Left renal cortex interstitium (tissue), 4 donors: Measurements from ENCODE around the gene NUDCD2. TPM values are rescaled to one million over a fixed set of nuclear protein-coding genes. Genes with fewer than 3 reads are reported as not detected.
A peak's percentile ranks its signal among the peaks of the same experiment; 100 is the strongest.

Experiments used
- DNase-seq, 4 donors: peaks; one replicate each; pipeline ENCODE4 v3.0.0-alpha.2; 2013; ENCODE audit warnings: low read depth in 4 of 4, low spot score in 2 of 4, missing footprints in 1 of 4
- polyA plus RNA-seq, 4 donors: library from polyadenylated mRNA; unstranded; fragments of 120-200 nt; gene quantifications; one replicate each; pipeline ENCODE4 v1.2.1, GENCODE V29; 2013; ENCODE audit not compliant: insufficient read length in 4 of 4

Gene NUDCD2, protein sequence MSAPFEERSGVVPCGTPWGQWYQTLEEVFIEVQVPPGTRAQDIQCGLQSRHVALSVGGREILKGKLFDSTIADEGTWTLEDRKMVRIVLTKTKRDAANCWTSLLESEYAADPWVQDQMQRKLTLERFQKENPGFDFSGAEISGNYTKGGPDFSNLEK
- 10 to 100 TPM; 50.1 to 63.3 (median 57.3) TPM for polyA plus RNA-seq

DNA sequence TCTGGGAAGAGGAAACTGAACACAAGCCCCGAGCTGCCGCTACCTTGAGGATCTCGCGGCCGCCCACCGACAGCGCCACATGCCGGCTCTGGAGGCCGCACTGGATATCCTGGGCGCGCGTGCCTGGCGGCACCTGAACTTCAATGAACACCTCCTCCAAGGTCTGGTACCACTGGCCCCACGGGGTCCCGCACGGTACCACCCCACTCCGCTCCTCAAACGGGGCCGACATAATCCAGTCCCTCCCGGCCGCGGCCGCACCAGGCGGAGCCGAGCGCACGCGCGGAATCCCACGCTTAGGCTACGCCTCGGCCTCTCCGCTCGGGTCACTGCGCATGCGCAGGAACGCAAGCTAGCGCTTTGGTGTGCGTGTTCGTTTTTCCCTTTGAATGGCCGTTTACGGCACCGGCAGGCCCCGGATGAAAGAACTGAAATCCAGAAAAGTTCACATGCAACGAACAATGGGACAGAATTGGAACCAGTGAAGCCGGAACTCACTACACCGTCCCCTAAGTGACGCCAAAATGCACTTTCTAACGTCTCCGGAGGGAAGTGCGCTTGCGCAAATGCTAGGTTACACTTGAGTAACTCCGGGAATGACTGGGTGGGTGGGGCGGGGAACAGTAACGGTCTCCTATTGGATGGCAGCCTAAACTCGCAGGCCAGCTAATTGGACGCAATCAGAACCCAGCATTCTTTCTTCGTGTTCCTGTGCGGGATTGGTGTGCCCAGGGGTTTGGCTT is at the start of gene NUDCD2:
NUDCD2 (minus strand) TSS at position 284 of the 743 bp plus-strand sequence; CDS start at position 232, 52 bp downstream.
- DNase-seq, result peak; percentile 94 to 100 (median 97)

DNA sequence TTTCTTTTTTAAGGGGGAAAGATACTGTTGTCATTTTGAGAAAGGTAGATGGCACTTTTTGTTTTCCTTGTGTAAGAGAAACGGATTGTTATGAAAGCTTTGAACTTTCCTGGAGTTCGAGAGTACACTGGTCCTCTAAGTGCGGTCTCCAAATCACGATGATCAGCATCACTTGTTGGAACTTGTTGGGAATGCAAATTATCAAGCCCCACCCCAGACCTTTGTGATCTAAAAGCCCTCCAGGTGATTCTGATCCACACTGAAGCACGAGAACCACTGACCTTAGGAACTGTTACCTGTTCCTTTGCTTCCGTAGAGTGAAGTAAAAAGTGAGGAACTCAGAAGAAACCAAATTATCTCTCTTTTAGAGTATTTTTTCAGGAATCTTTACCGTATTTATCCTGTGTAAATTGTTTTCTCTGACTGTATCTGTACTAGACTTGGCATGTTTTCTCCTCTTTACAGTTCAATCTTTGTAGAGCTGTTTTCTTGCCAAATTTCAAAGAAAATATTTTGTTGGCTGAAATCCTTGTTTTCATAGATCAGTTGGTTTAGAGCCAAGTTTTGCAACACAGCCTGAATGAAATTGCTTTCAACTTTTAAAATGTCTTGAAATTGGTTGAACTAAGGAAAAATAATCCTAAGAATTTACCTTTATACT is 49.5 kb upstream of the NUDCD2 start:
- no peak for DNase-seq

DNA sequence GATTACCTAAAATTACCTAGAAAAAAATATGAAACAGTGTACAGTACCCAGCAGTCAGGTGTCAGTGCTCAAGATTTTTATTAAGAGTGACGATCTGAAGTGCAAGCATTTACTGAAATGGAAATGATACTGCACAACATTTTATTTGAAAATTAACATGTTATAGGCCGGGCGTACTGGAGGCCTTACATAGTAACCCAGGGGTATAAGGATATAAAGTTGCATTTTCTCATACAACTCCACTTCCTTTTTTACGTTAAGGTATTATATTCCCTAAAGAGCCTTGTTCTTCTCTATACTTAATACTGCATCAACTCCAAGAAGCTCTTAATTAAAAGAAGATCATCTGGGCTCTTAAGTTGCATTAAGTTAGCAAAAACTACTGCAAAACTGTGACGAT is 48.9 kb upstream of the NUDCD2 start:
- no peak for DNase-seq

DNA sequence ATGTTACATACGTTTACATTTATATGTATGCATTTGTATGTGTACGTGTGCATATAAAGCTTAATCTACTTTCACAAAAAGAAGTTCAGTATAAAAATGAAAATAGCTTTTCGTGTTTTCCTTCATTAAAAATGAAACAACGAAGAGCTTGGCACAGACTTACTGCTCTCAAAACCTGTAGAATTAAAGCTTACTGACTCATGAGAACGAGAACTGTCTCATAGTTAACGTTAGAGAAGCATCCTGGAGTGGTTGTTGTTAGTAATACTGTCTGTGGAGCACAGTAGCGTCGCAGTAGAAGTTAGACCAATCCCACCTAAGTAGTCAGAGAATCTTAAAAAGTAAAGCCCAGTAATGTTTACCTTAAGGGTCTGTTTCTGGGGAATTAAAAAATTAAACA is 46.8 kb upstream of the NUDCD2 start:
- no peak for DNase-seq

DNA sequence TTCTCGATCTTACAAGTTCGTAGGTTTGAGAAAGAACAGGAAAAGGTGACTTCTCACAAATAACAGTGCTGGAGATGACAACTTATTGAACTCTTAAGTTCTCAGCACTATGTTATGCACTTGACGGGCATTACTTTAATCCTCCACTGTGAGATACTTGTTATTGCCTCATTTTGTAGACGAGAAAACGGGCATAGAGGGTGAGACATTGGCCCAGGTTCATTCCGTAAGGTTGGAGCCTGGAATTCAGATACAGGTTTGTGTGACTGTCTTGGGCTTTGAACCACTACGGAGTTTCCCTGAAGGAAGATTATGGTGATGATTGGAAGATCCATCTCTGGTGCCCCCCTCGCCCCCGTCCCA is 46.2 kb upstream of the NUDCD2 start:
- DNase-seq, result no peak

DNA sequence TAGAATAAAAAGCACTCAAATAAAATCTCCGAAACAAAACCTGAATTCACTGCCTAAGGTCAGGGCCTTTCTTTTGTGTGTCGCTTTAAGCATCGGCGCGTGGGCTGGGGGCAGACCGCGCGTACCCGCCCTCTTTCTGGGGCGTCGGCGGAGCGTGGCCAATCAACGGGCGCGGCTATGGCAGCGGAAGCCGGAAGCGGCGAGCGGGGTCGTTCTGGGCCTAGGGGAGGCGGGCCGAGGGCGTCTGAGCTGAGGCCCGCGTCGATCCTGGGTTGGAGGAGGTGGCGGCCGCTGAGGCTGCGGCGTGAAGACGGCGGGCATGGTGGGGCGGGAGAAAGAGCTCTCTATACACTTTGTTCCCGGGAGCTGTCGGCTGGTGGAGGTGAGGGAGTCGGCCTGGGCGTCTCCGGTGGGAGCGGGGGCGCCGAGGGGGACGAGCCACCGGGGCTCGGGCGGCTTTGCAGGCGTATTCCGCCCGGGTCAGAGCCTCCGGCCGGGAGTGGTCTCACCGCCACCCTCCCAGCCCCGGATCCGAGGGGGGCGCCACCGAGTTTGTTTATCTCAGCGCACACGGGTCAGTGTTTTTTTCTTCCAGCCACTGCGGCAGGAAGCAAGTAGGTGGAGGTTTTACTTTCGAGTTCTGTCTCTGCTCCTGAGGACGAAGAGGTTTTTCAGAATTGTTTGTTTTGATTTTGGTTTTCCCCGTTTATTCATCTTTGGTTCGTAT is 45.6 kb upstream of the NUDCD2 start, which contains the start of gene MAT2B:
MAT2B (plus strand) TSS at position 252 of the 727 bp plus-strand sequence; CDS start at position 320, 68 bp downstream.
- peak; percentile 84 to 93 (median 88) for DNase-seq

DNA sequence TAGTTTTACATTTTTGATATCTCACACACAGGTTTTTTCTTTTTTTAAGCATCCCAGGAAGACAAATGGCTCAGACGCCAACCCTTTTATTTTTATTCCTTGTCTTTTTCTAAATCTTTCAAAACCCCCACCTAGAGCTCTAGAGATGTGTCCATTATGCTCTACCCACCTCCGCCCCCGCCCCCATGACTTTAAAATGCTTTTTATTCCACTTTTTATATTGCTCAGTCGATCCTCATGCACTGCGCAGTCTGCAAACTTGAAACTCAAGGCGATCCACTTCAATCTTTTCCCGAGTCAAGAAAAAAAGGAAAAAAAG is 45.1 kb upstream of the NUDCD2 start:
- DNase-seq, result no peak

DNA sequence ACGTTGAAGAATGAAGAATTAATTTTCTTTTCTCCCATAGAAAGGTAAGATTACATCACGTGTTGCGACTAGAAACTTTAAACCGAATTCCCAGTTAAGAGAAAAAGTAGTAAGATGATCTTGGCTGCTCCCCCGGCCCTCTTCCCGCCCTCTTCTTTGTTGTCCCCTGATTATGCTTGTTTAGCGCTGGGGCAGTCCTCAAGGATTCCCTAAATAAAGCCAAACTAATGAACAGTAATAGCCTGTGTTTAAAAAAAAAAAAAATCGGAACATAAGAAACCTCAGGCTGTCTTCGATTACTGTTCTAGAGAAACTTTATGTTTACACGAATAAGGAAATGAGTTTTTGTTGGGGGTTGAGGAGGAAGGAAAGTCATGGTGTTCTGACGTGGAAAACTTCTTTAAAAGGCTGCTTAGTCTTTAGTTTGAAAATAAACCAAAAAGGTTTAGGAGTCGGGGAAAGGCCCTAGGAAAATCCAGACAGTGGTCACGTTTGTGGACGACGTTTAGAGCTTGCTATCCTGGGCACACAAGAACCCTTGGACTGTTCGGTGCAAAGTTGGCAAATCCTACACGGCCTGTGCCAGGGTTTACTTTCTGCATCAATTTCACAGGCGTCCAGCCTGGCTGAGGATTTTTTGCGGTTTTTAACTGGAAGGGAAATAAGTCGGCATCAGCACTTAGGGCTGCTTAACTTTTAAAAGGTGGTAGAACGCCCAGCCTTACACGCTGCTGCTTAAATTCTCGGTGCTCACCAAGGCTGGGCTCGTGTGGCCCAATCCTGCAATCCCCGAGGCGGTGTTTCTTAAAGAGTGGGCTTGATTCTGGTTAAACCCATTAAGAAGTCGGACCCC is 44.4 kb upstream of the NUDCD2 start:
- peak; percentile 48 to 82 (median 67) for DNase-seq

DNA sequence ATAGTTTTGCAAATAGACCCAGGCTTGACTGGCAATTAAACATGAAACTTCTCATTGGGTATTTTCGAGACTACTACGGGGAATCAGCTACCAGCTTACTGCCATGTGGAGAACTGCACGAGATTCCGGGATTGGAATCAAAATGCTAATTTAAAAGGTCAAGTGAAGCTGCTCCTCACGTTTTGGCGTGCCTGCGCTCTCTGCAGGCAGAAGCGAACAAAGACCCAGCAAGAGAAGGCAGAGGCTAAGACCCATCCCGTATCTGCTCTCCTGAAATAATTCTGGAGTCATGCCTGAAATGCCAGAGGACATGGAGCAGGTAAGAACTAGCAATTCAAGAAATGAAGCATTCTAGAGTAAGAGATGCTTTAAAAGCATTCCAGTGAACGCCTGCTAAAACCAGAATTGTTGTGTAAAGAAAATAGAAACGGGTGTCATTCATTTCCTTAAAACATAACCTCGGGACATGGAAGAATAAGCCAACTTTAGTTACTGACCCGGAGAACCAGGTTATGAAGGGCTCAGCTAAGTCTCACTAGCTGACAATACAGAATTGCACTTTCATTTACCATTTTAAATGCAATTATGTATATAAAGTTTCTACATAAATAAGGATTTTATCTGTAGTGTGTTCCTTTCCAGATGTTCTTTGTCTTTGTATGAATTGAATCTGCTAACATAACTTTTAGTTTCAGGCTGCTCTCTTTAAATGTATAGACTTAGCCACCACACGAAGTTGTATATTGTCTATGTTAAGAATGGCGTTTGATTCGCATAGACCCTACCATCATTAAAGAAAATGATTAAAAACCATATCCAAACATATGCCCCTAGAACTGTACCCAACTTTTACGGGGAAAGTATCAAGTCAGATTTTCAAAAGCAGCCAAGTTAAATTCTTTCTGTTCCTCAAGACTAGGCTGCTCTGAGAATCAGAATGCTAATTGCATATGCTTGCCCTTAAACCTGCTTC is 43.5 kb upstream of the NUDCD2 start:
- DNase-seq, result peak; percentile 54 to 84 (median 72)

DNA sequence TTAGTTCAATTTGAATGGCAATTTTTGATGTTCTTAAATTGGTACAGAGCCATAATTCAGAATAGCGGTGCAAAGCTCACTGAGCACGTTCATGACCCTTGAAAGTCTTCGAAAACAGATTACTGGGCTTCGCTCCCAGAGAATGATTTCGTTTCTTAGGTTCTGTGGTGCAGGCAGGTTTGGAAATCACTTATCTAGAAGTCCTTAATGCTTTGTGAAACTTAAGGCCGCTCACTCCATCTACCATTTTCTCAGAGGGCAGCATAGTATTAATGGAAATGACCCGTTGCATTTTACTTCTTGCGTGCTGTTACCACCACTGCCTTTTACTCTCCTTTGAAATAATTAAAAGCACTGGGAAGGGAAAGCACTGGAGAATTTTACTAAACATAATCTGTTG is 42.6 kb upstream of the NUDCD2 start:
- no peak for DNase-seq

DNA sequence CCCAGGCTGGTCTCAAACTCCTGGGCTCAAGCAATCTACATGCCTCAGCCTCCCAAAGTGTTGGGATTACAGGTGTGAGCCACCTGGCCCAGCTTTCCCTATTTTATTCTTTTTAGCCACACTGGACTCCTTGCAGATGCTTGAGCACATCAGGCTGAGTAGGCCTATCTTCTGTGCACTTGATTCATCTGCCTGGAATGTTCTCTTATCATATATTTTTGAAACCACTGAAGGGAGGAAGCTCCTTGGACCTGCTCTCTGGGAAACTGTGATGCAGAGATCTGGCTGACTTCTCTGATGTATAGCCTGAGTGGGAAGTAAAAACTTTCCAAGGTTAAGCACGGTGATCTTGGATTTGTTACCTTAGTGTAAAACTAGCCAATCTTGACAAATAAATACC is 39.0 kb upstream of the NUDCD2 start:
- no peak for DNase-seq

DNA sequence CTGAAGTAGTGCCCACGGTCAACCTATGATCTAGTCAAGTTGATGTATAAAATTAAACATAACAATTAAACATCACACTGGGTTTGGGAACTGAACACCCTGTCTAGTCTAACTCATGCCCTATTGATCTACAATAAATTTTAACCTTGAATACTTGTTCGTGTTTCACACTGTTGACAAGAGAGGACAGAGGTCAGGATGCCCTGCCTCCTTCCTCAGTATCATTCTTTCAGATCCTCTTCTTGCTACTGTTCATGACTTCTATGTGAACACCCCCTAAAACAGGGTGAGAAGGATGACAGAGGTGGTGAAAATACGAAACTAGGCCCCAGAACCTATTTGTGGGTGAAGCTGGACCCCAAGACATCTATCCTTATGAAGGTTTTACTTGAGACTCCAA is 37.4 kb upstream of the NUDCD2 start:
- DNase-seq, result no peak

DNA sequence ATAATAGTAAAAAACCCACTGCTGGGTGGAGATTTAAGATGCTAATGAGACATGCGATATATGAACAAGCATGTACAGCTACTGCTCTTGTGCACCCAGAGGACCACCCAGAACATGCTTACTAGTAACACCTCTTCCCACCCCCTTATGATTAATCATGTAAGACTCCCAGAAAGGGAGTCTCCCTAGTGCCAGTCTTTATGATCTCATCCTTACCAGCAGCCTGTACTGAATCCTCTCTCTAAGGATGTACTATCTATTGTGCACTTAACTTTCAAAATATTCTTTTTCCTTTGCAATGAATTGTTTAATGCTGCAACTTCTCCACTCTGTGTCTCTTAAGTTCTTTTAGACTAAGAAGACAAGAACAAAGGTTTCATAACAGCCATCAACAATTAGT is 36.4 kb upstream of the NUDCD2 start:
- DNase-seq, result no peak

DNA sequence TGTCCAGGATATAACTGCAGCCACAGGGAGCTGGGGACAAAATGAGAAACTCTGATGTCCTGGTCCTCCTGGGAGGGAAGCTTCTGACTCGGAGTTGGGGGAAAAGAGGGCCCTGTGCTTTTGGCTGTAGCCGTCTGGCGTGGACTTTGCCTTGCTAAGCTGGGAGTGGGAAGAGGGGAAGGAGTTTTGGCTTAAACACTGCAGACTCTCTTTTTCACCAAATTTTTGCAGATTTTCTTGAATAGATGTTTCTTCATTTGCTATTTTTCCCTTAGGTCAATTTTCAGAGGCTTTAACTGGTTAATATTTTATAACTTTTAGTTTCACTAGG is 29.8 kb upstream of the NUDCD2 start:
- no peak for DNase-seq

DNA sequence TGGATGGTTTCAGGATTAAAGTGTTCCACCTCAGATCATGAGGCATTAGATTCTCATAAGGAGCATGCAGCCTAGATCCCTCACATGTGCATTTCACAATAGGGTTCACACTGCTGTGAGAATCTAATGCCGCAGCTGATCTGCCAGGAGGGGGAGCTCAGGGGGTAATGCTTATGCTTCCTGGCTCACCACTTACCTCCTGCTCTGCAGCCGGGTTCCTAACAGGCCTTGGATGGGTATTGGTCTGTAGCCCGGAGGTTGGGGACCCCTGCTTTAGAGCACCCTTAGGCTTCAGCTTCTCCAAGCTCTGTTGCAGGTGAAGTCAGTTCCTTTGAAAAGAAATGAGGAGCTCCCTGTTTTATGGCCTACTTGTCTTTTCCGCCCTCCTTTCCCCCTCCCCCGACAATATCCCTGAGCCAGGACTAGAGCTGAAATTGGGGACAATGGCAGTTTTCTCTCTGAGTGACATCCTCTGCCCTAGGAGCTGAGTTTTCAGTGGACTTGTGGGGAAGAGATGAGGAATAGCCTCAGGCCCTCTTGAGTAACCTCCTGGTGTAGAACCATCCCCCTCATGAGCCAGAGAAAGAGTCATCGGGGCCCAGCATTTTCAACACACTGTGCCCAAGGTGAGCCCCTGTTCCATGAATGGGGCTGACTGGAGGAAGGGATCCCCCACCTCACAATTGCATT is 29.3 kb upstream of the NUDCD2 start:
- no peak for DNase-seq

DNA sequence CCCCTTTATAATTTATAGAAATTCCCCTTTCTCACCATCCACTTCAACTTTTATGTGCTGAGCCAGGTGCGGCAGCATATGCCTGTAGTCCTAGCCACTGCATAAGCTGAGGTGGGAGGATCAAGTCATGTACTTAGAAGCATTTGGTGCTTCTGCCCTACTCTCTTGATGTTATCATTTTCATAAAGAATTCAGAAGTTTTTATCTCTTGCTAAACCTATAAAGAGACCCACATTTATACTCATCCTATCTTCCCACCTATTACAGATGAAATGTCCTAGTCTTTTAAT is 19.0 kb upstream of the NUDCD2 start:
- no peak for DNase-seq

DNA sequence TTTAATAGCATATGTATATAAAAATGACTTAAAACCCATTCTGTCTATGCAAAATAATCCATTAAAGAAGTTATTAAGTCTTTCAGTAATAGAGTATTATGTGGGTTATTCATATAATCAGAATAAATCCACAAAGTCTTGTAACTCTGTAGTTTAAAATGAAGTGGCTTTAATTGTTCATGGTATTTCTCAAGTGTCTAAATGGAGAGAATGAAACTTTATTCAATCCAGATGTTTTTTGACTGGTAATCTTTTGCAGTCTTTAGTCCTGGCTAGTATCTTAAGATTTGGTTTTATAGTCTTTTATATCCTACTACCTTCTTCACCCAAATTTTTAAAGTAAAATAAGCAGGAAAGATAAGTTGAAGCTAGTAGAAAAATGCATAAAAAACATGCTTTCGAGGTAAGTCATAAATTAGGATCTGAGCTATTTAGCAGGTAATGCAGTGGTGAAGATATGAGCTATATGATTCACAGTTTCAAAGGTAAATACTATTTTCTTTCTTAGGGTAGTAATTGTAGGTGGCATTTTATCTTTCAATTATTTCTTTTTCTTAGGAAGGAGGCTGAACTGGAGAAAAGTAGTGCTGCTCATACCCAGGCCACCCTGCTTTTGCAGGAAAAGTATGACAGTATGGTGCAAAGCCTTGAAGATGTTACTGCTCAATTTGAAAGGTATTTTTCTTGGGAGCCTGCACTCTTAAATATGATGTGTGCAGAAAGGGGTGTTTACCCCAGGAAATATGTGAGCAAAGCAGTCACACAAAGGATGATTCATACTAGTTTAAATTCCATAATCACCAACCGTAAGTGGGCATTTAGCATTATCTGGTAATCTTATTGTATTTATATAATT is 18.5 kb upstream of the NUDCD2 start:
- no peak for DNase-seq

DNA sequence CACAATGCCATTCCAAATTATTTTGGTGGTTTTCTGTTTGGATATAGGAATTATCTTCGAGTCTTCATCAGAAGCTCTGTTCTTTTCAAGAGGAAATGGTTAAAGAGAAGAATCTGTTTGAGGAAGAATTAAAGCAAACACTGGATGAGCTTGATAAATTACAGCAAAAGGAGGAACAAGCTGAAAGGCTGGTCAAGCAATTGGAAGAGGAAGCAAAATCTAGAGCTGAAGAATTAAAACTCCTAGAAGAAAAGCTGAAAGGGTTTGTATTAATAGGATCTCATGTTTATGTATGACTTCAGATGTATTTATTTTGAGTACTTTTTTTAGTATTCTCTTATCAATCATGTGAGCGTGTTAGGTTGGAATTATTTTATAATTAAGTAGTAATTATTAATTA is 15.5 kb upstream of the NUDCD2 start:
- no peak for DNase-seq
